NCI-H226 (cell line): Measurements from ENCODE around the gene PTGR2.
"Not testable (repeated sequence)": the region's sequence is repeated elsewhere in the genome, so short reads cannot be mapped to it uniquely, and the experiment has no call there.

Experiments used
- DNase-seq: peaks from one replicate; pipeline ENCODE4 v3.0.0-alpha.2; 2015

Gene PTGR2

DNA sequence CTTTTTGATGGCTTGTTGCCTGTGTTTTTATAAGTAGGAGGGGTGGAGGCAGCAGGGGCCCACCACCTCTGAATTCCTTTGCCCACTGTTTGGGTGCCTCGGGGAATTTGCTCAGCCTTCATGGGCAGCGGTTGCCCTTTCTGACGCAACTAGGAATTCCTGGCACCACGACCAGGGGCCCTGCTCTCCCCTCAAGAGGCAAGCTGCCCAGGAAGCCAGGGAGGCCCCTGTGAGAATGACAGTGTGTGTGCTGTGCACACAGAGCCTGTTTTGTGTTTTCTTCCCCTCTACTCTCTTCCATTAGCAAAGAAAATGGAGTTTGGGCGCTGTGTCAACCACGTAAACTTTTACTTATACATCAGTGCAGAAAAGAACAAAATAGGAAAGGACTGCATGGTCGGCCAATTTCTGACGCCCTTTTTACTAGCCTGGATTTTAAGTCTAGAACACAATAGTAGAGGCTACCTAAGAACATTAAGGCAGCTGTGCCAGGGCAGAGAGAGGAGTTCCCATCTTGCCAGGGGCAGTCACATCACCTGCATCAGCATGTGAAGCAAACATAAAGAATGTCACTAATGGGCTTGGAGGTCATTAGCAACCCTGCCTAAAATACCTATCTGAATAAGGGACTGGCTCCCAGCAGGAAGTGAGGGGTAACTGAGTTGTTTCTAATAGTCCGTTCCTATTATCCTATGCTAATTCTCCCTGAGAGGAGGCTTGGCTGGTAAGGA is 17.9 kb upstream of the PTGR2 start:
- DNase-seq = peak; percentile 48

DNA sequence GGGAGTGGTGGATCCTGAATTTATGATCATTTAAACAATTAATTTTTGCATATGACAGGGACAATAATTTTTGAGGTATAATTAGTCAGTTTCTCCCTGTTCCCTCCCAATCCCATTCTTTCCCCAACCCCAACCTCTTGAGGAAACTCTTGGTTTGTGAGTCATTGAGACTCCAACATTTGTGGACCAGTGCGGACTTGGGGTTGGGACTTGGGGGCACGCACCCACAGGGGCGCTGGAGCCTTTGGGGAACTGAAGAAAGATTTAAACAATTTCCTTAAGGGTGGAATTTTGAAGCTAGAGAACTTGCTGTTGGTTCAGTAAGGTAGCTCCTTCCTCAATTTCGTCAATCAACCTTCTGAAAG is 17.4 kb upstream of the PTGR2 start:
- no peak for DNase-seq

DNA sequence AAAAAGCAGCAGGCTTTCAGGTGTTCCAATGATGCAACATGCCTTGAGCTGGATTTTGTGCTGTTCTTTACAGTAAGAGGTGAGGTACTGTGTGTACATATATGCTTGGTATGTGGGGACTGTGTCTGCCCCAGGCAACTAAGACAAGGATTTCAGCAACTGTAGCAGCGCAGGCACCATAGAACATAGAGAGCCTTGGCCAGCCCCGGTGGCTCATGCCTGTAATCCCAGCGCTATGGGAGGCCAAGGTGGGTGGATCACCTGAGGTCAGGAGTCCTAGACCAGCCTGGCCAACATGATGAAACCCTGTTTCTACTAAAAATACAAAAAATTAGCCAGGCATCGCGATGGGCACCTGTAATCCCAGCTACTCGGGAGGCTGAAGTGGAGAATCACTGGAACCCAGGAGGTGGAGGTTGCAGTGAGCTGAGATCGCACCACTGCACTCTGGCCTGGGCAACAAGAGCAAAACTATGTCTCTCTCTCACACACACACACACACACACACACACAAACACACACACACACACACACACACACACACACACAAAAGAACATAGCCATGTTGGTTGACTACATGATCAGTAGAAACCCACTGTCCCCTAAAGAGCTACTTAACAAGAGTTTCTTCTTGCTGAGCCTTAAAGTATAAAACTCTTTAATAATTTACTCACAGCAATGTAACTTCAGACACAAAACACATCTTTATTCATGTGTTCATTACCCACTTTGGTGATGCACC is 13.2 kb upstream of the PTGR2 start:
- DNase-seq = not testable (repeated sequence)

DNA sequence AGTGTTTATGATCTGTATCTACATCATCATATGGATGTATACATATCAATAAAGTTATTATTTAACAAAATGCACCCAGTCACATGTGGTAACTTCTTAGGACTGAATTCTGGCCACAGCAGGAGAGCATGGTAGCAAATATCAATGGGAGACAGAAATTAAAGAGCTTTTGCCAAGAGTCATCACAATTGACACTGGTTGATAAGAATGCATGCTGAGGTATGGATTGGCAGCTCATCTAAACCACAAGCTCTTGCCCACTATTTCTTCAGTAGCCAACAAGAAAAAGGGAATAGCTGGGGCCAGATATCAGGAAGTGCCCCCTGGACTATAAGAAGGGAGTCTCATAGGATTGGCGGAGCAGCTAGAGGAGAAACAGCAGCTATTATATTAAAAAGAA is 9.4 kb upstream of the PTGR2 start:
- DNase-seq = peak; percentile 37

DNA sequence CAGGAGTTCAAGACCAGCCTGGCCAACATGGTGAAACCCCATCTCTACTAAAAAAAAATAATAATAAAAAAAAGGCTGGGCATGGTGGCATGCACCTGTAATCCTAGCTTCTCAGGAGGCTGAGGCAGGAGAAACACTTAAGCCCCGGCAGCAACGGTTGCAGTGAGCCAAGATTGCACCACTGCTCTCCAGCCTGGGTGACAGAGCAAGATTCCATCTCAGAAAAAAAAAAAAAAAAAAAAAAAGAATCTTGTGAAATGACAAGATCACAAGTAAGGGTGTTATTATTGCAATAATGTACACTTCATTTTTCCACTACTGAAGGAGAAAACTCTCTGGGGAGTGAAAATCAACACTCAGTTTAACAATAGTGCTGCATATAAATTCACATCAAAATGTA is 8.8 kb upstream of the PTGR2 start:
- no peak for DNase-seq

DNA sequence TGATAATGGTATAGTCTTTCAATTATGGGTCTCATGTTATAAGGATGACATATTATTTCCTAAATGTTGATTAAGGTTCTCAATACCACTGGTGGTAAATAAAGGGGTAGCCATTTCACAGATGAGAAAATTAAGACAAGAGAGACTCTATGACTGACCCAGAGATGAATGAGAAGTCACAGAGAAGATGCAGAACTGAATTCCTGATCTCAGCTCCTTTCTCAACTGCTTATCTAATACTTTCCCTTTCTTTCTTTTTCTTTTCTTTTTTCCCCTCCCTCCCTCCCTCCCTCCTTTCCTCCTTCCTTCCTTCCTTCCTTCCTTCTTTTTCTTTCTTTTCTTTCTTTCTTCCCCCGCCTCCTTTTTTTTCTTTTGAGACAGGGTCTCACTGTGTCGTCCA is 8.3 kb upstream of the PTGR2 start:
- DNase-seq = no peak

DNA sequence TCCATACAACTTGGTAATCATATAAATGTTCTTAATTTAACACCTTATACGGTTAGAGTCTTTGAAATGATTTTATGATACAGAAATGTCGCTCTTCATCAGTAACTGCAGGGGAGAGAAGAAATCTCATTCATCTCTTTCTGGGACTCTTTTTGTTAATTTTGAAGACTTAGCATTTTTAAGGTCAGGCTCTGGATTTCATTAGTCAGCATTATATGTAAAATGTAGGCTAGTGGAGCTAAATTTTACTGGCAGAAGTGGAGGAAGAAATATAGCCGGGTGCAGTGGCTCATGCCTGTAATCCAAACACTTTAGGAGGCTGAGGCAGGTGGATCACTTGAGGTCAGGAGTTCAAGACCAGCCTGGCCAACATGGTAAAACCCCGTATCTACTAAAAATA is 4.7 kb upstream of the PTGR2 start:
- DNase-seq = no peak

DNA sequence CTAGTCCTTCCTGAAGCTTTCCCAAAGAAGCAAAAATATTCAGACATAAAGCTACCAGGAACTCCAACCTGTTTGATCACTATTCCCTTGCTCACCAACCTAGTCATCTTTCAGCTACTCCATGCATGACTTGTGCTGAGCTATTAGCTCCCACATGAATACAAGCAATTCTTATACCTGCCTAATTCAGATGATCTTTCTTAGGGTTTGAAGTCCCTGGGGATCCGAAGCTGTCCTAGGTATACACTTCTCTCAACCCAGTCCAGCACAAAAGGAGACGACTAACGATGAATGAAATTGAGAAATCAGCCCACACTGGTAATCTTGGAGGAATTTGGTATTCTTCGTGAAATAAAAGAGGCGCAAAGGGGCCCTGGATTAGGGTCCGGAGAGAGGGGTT is 631 bp upstream of the PTGR2 start:
- DNase-seq = peak; percentile 24

DNA sequence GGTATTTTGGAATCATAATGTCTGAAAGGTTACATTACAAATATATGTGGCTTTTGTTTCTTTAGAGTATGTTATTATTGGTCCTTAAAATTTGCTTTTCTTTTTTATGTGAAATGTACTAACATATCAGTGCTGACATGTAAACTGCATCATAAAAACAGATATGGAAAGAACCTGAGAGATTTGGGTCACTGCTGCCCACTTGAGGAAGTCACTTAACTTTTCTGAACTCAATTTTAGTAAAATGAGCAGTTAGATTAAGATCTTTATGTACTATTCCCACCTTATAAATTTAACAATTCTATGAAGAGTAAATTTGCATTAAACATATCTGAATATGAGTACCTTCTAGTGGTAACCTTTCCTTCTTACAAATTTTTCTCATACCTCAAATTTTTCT is 7.5 kb downstream of the PTGR2 start:
- no peak for DNase-seq

DNA sequence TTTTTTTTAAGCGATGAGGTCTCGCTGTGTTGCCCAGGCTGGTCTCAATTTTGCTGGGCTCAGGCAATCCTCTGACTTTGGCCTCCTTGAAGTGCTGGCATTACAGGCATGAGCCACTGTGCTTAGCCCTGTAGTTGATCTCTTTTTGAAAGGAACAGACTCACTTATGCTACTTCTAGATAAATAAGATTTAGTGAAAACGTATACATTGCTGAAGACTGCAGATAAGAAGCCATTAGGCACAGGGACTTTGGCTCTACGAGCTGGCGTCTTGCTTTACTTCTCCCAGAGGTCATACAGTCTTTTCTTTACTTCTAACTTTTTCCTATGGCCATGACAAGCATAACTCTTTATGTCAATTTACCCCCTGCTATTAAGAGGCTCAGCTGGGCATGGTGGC is 9.4 kb downstream of the PTGR2 start:
- DNase-seq = no peak

DNA sequence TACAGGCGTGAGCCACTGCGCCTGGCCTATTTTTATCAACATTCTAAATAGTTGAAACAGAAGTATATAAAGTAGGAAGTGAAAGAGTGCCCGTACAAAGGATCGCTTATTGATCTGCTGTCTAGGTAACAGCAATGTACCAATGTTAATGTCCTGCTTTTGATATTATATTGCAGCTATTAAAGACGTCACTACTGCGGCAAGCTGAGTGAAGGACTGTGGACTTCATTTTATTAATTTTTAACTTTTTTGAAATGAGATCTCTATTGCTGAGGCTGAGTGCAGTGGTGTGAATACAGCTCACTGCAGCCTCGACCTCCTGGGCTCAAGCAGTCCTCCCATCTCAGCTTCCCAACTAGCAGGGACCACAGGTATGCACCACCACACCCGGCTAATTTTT is 10.8 kb downstream of the PTGR2 start:
- DNase-seq = no peak

DNA sequence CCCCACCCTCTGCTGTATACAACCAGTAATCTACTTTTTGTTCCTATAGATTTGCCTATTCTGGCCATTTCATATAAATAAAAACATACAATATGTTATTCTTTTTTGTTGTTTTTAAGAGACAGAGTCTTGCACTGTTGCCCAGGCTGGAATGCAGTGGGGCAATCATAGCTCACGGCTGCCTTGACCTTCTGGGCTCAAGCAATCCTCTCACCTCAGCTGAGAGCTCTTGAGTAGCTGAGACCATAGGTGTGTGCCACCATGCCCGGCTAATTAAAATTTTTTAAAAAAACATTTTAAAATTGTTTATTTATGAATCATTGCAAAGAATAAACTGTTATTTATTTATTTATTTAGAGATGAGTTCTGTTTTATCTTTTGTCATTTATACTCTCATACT is 11.6 kb downstream of the PTGR2 start:
- no peak for DNase-seq

DNA sequence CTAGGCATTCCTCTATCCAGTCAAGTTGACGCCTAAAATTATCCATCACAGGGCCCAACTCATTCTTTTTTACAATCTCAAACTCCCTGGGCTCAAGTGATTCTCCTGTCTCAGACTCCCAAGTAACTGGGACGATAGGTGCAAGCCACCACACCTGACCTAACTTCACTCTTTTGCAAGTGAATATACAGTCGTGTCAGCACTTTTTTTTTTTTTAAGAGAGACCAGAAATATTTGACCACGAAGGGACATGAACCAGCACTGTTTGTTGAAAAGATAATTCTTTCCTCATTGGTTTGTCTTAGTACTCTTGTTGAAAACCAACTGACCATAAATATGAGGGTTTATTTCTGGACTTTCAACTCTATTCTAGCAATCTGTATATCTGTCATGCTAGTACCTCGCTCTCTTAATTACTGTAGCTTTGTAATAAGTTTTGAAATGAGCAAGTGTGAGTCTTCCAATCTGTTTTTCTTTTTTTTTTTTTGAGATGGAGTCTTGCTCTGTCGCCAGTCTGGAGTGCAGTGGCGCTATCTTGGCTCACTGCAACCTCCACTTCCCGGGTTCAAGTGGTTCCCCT is 14.0 kb downstream of the PTGR2 start:
- DNase-seq = no peak

DNA sequence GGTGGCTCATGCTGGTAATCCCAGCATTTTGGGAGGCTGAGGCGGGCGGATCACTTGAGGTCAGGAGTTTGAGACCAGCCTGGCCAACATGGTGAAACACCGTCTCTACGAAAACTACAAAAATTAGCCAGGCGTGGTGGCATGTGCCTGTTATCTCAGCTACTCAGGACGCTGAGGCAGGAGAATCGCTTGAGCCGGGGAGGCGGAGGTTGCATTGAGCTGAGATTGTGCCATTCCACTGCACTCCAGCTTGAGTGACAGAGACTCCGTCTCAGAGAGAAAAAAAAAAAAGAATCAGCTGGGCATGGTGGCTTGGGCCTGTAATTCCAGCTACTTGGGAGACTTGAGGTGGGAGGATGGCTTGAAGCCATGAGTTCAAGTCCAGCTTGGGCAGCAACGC is 18.1 kb downstream of the PTGR2 start:
- DNase-seq = not testable (repeated sequence)

DNA sequence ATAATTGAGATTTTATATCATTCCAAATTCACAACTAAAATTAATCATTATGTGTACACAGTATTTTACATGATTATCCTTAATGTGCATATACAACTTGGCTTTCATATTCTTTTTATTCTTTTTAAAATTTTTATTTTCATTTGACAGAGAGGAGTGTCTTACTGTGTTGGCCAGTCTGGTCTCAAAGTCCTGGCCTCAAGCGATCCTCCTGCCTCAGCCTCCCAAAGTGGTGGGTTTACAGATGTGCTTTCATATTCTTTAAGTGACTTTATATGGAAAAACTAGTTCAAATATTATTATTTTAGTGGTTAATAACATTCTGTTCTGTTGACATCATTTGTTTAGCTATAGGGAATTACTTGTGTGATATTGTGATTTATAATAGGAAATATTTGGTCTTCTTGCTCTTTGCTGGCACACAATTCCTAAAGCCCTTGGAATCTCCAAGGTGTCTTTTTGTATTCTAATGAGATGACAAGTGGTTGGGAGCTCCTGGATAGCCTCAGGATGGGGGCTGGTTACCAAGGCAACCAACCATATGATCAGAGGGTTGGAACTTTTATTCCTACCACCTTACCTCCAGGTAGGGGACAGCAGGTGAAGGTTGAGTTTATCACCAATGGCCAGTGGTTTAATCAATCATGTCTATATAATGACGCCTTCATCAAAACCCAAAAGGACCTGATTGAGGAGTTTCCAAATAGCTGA is 19.0 kb downstream of the PTGR2 start:
- no peak for DNase-seq

DNA sequence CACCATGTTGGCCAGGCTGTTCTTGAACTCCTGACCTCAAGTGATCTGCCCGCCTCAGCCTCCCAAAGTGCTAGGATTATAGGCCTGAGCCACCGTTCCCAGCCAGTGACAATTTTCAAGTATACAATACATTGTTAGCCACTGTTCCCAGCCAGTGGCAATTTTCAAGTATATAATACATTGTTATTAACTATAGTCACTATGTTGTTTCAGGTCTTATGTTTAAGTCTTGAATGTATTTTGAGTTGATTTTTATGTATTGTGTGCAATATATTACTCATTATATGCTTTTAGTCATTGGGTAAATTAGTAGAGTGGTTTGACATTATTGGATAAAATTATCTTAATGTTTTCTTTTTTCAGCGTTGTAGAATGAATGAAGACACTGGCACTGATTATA is 22.0 kb downstream of the PTGR2 start:
- DNase-seq = no peak

DNA sequence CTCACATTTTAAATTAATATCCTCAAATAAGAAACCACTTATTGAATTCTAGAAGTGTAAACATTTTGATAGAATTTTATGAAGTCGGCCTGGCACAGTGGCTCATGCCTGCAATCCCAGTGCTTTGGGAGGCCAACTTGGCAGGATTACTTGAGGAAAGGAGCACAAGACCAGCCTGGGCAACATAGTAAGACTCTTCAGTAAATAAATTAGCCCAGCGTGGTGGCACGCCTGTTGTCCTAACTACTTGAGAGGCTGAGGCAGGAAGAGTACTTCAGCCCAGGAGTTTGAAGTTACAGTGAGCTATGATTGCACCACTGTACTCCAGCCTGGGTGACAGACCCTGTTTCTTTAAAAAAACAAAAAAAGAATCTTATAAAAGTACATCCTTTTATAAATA is 26.2 kb downstream of the PTGR2 start:
- DNase-seq = no peak

DNA sequence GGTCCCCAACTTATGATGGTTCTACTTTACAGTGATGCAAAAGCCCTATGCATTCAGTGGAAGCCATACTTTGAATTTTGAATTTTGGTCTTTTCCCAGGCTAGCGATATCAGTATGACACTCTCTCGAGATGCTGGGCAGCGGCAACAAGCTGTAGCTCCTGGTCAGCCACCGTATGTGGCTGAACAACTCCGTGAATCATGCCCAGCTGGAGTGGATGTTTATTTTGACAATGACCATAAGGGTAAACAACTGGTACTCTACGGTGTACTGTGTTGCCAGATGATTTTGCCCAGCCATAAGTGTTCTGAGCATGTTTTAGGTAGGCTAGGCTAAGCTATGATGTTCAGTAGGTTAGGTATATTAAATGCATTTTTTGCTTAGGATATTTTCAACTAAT is 26.8 kb downstream of the PTGR2 start:
- no peak for DNase-seq

DNA sequence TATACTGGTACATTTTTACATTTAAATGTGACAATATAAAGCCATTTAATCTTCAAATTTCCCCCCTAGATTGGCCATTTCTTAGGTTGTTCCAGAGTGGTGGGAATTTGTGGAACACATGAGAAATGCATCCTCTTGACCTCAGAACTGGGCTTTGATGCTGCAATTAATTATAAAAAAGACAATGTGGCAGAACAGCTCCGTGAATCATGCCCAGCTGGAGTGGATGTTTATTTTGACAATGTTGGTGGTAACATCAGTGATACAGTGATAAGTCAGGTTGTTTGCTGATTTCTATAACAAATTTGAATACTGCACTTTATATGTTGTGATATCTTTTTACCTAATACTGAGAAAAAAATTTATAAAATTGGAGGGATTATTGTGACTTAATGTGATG is 27.4 kb downstream of the PTGR2 start:
- DNase-seq = no peak

DNA sequence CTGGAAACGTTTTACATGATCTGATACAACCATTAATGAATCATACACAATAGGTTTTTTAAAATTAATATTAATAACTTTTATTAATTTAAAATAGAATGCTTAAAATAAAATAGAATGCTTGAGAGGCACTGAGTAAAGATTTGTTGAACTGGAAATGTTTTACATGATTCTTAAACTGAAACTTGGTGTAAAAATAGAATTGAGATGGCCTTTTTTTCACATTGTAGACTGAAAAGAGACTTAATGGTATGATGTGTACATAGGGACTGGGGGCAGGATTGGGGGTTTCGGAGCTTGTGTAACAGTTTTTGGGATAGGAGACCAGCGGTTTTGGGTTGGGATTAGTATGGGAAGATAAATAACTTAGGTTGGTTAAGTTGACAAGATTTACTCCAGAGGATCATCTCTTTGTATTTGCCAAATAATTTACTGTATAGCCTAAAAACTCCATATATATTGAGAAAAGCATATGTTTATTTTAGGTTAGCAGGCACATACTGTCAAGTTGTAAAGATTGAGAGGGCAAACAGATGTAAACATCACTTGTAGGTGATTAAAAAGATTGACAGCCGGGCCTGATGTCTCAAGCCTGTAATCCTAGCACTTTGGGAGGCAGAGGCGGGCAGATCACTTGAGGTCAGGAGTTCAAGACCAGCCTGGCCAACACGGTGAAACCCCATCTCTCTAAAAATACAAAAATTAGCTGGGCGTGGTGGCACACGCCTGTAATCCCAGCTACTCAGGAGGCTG is 33.0 kb downstream of the PTGR2 start:
- no peak for DNase-seq

DNA sequence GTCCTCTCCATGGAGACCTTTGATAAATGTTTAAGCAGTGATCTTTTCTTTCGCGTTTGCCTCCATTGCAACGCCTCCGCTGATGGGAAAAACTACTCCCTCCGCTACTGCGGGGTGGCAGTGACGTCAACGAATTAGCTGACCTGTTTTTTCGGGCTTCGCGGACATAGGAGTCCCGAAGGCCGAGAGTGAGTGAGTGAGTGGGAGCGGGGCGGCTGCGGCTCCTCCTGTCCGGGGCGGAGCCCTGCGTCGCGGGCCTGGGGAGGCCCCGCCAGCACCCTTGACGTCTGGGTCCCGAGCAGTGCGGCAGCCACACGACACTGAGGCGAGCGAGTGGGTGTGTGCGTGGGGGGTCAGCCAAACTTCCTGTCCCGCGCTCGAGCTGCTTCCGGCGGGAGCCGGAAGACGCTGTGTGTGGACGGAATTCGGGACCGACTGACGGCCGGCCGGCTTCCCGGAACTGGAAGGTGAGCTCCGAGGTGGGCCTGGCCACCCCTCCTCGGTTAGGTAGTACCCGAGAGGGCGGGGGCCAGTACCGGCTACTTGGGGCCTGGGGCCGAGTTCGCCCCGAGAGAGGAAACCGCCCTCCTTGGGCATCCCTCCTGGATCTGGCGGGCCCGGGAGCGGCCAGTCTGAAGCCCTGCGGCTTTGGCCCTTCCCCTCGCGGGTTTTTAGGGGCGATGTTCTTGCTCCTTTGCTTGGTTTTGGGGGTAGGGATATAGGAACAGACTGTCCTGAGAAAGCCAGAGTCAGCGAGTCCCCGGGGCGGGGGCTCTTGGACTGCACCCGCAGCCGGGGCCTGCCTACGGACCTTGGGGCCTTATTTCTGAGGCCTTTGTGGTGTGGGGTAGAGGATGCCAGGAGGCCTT is 35.1 kb downstream of the PTGR2 start, which contains the start of gene ZNF410:
ZNF410 (plus strand) TSS at position 411 of the 869 bp plus-strand sequence. CDS start 5,317 bp downstream, outside the sequence.
- peak; percentile 97 for DNase-seq

DNA sequence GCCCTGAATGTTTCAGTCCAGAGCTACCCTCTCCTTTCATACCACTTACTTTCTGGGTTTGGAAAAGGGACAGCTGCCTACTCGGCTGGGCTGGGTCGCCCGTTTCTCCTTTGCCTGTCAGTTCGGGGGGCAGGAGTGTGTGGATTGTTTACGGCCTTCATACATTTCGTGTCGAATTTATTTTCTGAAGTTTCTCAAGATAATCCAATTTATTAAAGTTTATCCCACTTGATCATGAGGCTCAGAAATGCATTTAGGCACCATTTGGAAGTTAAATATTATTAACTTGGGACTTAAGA is 35.6 kb downstream of the PTGR2 start:
- no peak for DNase-seq
